Measurements from ENCODE around the gene CCNT1. TPM values are rescaled to one million over a fixed set of nuclear protein-coding genes. Genes with fewer than 3 reads are reported as not detected.

The CCNT1 gene
- total and polyA plus RNA-seq, 4 donors, result 3.2 to 18.2 (median 10.4) TPM

DNA sequence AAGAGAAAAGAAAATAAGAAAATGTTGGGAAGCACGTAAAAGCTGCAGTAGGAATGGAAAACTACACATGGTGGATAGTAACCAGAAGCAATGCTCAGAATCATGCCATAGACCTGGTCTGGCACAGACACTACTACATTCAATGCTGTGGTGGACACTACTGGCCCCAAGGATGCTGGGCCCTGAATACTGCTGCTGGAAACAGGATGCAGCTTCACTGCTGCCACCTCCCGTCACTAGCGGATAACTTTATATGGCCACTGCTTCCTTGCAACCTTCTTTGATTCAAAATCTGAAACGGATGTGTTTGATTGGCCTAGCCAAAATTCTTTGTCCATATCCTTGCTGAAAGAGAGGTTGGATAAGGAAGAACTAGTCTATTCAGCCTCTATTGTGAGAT lies 41.7 kb upstream of the CCNT1 start (continued):
- TF ChIP-seq, protein P1, sequence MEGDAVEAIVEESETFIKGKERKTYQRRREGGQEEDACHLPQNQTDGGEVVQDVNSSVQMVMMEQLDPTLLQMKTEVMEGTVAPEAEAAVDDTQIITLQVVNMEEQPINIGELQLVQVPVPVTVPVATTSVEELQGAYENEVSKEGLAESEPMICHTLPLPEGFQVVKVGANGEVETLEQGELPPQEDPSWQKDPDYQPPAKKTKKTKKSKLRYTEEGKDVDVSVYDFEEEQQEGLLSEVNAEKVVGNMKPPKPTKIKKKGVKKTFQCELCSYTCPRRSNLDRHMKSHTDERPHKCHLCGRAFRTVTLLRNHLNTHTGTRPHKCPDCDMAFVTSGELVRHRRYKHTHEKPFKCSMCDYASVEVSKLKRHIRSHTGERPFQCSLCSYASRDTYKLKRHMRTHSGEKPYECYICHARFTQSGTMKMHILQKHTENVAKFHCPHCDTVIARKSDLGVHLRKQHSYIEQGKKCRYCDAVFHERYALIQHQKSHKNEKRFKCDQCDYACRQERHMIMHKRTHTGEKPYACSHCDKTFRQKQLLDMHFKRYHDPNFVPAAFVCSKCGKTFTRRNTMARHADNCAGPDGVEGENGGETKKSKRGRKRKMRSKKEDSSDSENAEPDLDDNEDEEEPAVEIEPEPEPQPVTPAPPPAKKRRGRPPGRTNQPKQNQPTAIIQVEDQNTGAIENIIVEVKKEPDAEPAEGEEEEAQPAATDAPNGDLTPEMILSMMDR (IDR thresholded peaks at IDR 0.05; ENCODE audit: low read depth, low read length, missing input control), result no peak
- TF ChIP-seq, protein P2, sequence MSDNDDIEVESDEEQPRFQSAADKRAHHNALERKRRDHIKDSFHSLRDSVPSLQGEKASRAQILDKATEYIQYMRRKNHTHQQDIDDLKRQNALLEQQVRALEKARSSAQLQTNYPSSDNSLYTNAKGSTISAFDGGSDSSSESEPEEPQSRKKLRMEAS (IDR thresholded peaks at IDR 0.05), result no peak

GRCh38 chr12:48750769-48751356 lies 34.4 kb upstream of the CCNT1 start:
- no peaks in the 10 kb centered on the region for H3K9me3 ChIP-seq (ENCODE audit: control insufficient read depth in 4 of 4, low read length in 3 of 4)
- H3K4me1 ChIP-seq (ENCODE audit: control insufficient read depth in 4 of 4, insufficient read depth in 4 of 4, low read length in 3 of 4), result no peaks in the 10 kb centered on the region
- TF ChIP-seq JUND (IDR thresholded peaks at IDR 0.05) (no peak), NR2F2 (IDR thresholded peaks at IDR 0.05) (no peak), HNF4A (conservative IDR thresholded peaks at IDR 0.05) (no peak), YY1 (IDR thresholded peaks at IDR 0.05) (no peak), RAD21 (IDR thresholded peaks at IDR 0.05) (no peak), GABPA (IDR thresholded peaks at IDR 0.05 in 1 of 2, conservative IDR thresholded peaks at IDR 0.05 in 1 of 2) (no peak), SP1 (IDR thresholded peaks at IDR 0.05) (no peak), HNF4G (IDR thresholded peaks at IDR 0.05) (no peak), FOXA1 (IDR thresholded peaks at IDR 0.05) (no peak), EGR1 (IDR thresholded peaks at IDR 0.05; ENCODE audit: low read depth in 2 of 2) (no peak), TAF1 (conservative IDR thresholded peaks at IDR 0.05) (no peak), RXRA (IDR thresholded peaks at IDR 0.05) (no peak), FOXA2 (IDR thresholded peaks at IDR 0.05) (no peak)
- TF ChIP-seq, protein P2 (IDR thresholded peaks at IDR 0.05), result no peak
- TF ChIP-seq, protein P3, sequence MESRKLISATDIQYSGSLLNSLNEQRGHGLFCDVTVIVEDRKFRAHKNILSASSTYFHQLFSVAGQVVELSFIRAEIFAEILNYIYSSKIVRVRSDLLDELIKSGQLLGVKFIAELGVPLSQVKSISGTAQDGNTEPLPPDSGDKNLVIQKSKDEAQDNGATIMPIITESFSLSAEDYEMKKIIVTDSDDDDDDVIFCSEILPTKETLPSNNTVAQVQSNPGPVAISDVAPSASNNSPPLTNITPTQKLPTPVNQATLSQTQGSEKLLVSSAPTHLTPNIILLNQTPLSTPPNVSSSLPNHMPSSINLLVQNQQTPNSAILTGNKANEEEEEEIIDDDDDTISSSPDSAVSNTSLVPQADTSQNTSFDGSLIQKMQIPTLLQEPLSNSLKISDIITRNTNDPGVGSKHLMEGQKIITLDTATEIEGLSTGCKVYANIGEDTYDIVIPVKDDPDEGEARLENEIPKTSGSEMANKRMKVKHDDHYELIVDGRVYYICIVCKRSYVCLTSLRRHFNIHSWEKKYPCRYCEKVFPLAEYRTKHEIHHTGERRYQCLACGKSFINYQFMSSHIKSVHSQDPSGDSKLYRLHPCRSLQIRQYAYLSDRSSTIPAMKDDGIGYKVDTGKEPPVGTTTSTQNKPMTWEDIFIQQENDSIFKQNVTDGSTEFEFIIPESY (IDR thresholded peaks at IDR 0.05), result no peak
- TF ChIP-seq, protein P4, sequence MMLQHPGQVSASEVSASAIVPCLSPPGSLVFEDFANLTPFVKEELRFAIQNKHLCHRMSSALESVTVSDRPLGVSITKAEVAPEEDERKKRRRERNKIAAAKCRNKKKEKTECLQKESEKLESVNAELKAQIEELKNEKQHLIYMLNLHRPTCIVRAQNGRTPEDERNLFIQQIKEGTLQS (IDR thresholded peaks at IDR 0.05), result no peak
- TF ChIP-seq, protein P1 (IDR thresholded peaks at IDR 0.05; ENCODE audit: low read depth, low read length, missing input control), result no peak
- TF ChIP-seq, protein P5, sequence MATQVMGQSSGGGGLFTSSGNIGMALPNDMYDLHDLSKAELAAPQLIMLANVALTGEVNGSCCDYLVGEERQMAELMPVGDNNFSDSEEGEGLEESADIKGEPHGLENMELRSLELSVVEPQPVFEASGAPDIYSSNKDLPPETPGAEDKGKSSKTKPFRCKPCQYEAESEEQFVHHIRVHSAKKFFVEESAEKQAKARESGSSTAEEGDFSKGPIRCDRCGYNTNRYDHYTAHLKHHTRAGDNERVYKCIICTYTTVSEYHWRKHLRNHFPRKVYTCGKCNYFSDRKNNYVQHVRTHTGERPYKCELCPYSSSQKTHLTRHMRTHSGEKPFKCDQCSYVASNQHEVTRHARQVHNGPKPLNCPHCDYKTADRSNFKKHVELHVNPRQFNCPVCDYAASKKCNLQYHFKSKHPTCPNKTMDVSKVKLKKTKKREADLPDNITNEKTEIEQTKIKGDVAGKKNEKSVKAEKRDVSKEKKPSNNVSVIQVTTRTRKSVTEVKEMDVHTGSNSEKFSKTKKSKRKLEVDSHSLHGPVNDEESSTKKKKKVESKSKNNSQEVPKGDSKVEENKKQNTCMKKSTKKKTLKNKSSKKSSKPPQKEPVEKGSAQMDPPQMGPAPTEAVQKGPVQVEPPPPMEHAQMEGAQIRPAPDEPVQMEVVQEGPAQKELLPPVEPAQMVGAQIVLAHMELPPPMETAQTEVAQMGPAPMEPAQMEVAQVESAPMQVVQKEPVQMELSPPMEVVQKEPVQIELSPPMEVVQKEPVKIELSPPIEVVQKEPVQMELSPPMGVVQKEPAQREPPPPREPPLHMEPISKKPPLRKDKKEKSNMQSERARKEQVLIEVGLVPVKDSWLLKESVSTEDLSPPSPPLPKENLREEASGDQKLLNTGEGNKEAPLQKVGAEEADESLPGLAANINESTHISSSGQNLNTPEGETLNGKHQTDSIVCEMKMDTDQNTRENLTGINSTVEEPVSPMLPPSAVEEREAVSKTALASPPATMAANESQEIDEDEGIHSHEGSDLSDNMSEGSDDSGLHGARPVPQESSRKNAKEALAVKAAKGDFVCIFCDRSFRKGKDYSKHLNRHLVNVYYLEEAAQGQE (IDR thresholded peaks at IDR 0.05), result no peak
- no peaks in the 10 kb centered on the region for H3K27me3 ChIP-seq (ENCODE audit: control insufficient read depth in 4 of 4, insufficient read depth in 4 of 4, low read length in 3 of 4)
- H3K27ac ChIP-seq (ENCODE audit: low read depth in 1 of 2, low read length in 2 of 2), result no peak overlapping the region
- 72% methylated on average over 2 of the region's 2 CpGs for WGBS
- no peaks in the 10 kb centered on the region for H3K36me3 ChIP-seq (ENCODE audit: control insufficient read depth in 4 of 4, insufficient read depth in 3 of 4, low read depth in 1 of 4, low read length in 3 of 4)
- no peak overlapping the region for H3K9ac ChIP-seq (ENCODE audit: low read depth in 1 of 2, low read length in 2 of 2)
- DNase-seq (ENCODE audit: low spot score), result no peak
- no peak overlapping the region for H3K4me3 ChIP-seq (ENCODE audit: low read depth in 1 of 3, low read length in 3 of 3)
